Neural cell (in vitro differentiated cells): ENCODE measurements around the gene ANXA2. TPM values are rescaled to one million over a fixed set of nuclear protein-coding genes. Genes with fewer than 3 reads are reported as not detected.
"Not testable (repeated sequence)": the region's sequence is repeated elsewhere in the genome, so short reads cannot be mapped to it uniquely, and the experiment has no call there.

Experiments
- H2AFZ ChIP-seq: fragments of 200-600, 300-800 bp; sonication (generic), shearing (Covaris generic); 2 replicates; pipeline ENCODE4 v1.6.0; 2014; ENCODE audit warnings: low read depth, mild to moderate bottlenecking, antibody characterized with exemption, low read length, moderate library complexity
- H3F3A ChIP-seq: fragments of 200-600 bp; shearing (Covaris generic); 2 replicates; pipeline ENCODE4 v1.6.1; 2016; ENCODE audit warnings: mild to moderate bottlenecking, moderate library complexity, mixed read lengths, antibody characterized with exemption, low read length; ENCODE audit not compliant: insufficient read depth, poor library complexity, severe bottlenecking
- H3K27ac ChIP-seq: fragments of 200-600, 300-800 bp; sonication (generic), shearing (Covaris generic); 2 replicates; pipeline ENCODE4 v1.5.1; 2014; ENCODE audit warnings: mild to moderate bottlenecking, low read length, moderate library complexity
- H3K27me3 ChIP-seq: fragments of 300-800, 200-600 bp; sonication (generic), shearing (Covaris generic); 2 replicates; pipeline ENCODE4 v1.6.0; 2014; ENCODE audit warnings: mild to moderate bottlenecking, low read depth, low read length, moderate library complexity; ENCODE audit not compliant: insufficient read depth
- H3K36me3 ChIP-seq: fragments of 300-800, 200-600 bp; sonication (generic), shearing (Covaris generic); 2 replicates; pipeline ENCODE4 v1.5.1; 2014; ENCODE audit warnings: mild to moderate bottlenecking, antibody characterized with exemption, low read length, moderate library complexity; ENCODE audit not compliant: insufficient read depth
- H3K4me2 ChIP-seq: fragments of 300-800, 200-600 bp; sonication (generic), shearing (Covaris generic); 2 replicates; pipeline ENCODE4 v1.6.0; 2014; ENCODE audit warnings: mild to moderate bottlenecking, low read length
- H3K4me3 ChIP-seq: fragments of 300-800, 200-600 bp; sonication (generic), shearing (Covaris generic); 2 replicates; pipeline ENCODE4 v1.5.1; 2014; ENCODE audit warnings: mild to moderate bottlenecking, low read length, moderate library complexity
- H3K79me2 ChIP-seq: fragments of 200-600 bp; shearing (Covaris generic); replicated peaks from 2 replicates; pipeline ENCODE4 v1.6.0; 2014; ENCODE audit warnings: mild to moderate bottlenecking, low read length, moderate library complexity; ENCODE audit not compliant: insufficient read depth
- H3K9ac ChIP-seq: fragments of 300-800, 200-600 bp; sonication (generic), shearing (Covaris generic); 2 replicates; pipeline ENCODE4 v1.6.1; 2016; ENCODE audit warnings: mild to moderate bottlenecking, low read length, mixed read lengths
- H3K9me2 ChIP-seq: fragments of 200-600 bp; shearing (Covaris generic); 2 replicates; pipeline ENCODE4 v1.6.1; 2016; ENCODE audit warnings: mild to moderate bottlenecking, low read length, mixed read lengths; ENCODE audit not compliant: insufficient read depth
- H3K9me3 ChIP-seq: fragments of 200-600, 300-800 bp; sonication (generic), shearing (Covaris generic); 2 replicates; pipeline ENCODE4 v1.6.1; 2016; ENCODE audit warnings: mild to moderate bottlenecking, mixed run types, low read length, moderate library complexity, mixed read lengths
- H4K20me1 ChIP-seq: fragments of 200-600 bp; shearing (Covaris generic); 2 replicates; pipeline ENCODE4 v1.6.1; 2016; ENCODE audit warnings: mild to moderate bottlenecking, mixed run types; ENCODE audit not compliant: insufficient read depth
- CTCF ChIP-seq: fragments of 450-650 bp; IDR thresholded peaks from 2 replicates; pipeline ENCODE4 v1.5.1; 2014; ENCODE audit warnings: antibody characterized with exemption, mild to moderate bottlenecking, moderate library complexity; ENCODE audit not compliant: poor library complexity, severe bottlenecking
- EP300 ChIP-seq: fragments of 450-650 bp; conservative IDR thresholded peaks from 2 replicates; pipeline ENCODE4 v1.6.1; 2014; ENCODE audit warnings: antibody characterized with exemption, mild to moderate bottlenecking, moderate library complexity; ENCODE audit not compliant: poor library complexity, severe bottlenecking
- EZH2 ChIP-seq: fragments of 200-600, 300-800 bp; shearing (Covaris generic), sonication (generic); IDR thresholded peaks from 2 replicates; pipeline ENCODE4 v1.6.1; 2014; ENCODE audit warnings: antibody characterized with exemption, low read length, borderline replicate concordance, mild to moderate bottlenecking; ENCODE audit not compliant: insufficient read depth, poor library complexity, severe bottlenecking
- MXI1 ChIP-seq: fragments of 450-650 bp; conservative IDR thresholded peaks from 2 replicates; pipeline ENCODE4 v1.6.1; 2014; ENCODE audit warnings: antibody characterized with exemption, mild to moderate bottlenecking; ENCODE audit not compliant: poor library complexity, severe bottlenecking
- POLR2AphosphoS5 ChIP-seq: IDR thresholded peaks from 2 replicates; pipeline ENCODE4 v1.6.1; 2012
- RAD21 ChIP-seq: fragments of 450-650 bp; conservative IDR thresholded peaks from 2 replicates; pipeline ENCODE4 v1.6.1; 2014; ENCODE audit warnings: antibody characterized with exemption, mild to moderate bottlenecking, moderate library complexity
- TAF1 ChIP-seq: IDR thresholded peaks from 2 replicates; pipeline ENCODE4 v1.6.1; 2012; ENCODE audit warnings: low read depth
- polyA plus RNA-seq: library from polyadenylated mRNA; depleted of rRNA; stranded (reverse); fragments of >200 nt; gene quantifications from 2 replicates; pipeline ENCODE4 v1.2.3, GENCODE V29; 2014
- TF ChIP-seq, protein P1 (sequence below): IDR thresholded peaks from 2 replicates; pipeline ENCODE4 v1.6.1; 2012; ENCODE audit warnings: borderline replicate concordance

ANXA2 gene
- polyA plus RNA-seq, 1 donor from 2014 or later = 6.2 TPM

DNA sequence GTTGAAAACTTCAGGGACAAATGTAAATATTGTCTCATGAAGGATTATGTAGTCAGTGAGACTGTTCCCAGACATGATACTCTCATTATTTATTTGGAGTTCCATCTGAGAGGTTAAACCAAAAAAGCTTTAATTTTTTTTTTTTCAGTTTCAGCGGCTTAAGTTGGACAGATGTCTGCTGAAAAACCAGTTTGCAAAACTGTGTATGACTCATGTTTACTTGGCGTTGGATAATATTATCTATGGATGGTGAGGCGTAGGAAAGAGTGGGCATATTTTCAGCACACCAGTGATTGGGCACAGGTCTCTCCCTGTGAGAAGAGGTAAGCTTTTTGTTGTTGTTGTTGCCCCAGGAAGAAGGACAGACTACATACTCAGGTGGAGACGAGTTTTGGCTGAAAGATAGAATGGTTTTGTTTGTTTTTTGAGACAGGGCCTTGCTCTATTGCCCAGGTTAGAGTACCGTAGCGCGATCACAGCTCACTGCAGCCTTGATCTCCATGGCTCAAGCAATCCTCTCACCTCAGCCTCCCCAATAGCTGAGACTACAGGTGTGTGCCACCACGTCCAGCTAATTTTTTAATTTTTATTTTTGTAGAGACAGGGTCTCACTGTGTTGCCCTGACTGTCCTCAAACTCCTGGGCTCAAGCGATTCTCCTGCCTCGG, 16.4 kb upstream of the ANXA2 start:
- no peaks in the 10 kb centered on the region for H3K9me3 ChIP-seq
- H3K9me2 ChIP-seq = no peaks in the 10 kb centered on the region
- no peak overlapping the region for H3K27ac ChIP-seq
- no peak overlapping the region for H3K4me2 ChIP-seq
- no peaks in the 10 kb centered on the region for H3F3A ChIP-seq
- H2AFZ ChIP-seq = no peak overlapping the region
- no peaks in the 10 kb centered on the region for H3K36me3 ChIP-seq
- H3K9ac ChIP-seq = no peak overlapping the region
- H3K79me2 ChIP-seq = no peaks in the 10 kb centered on the region
- no peaks in the 10 kb centered on the region for H4K20me1 ChIP-seq
- TF ChIP-seq, protein P1, sequence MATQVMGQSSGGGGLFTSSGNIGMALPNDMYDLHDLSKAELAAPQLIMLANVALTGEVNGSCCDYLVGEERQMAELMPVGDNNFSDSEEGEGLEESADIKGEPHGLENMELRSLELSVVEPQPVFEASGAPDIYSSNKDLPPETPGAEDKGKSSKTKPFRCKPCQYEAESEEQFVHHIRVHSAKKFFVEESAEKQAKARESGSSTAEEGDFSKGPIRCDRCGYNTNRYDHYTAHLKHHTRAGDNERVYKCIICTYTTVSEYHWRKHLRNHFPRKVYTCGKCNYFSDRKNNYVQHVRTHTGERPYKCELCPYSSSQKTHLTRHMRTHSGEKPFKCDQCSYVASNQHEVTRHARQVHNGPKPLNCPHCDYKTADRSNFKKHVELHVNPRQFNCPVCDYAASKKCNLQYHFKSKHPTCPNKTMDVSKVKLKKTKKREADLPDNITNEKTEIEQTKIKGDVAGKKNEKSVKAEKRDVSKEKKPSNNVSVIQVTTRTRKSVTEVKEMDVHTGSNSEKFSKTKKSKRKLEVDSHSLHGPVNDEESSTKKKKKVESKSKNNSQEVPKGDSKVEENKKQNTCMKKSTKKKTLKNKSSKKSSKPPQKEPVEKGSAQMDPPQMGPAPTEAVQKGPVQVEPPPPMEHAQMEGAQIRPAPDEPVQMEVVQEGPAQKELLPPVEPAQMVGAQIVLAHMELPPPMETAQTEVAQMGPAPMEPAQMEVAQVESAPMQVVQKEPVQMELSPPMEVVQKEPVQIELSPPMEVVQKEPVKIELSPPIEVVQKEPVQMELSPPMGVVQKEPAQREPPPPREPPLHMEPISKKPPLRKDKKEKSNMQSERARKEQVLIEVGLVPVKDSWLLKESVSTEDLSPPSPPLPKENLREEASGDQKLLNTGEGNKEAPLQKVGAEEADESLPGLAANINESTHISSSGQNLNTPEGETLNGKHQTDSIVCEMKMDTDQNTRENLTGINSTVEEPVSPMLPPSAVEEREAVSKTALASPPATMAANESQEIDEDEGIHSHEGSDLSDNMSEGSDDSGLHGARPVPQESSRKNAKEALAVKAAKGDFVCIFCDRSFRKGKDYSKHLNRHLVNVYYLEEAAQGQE = no peak
- TF ChIP-seq EZH2 (no peak), TAF1 (no peak), CTCF (no peak), RAD21 (no peak), EP300 (no peak), POLR2AphosphoS5 (no peak)
- no peak overlapping the region for H3K4me3 ChIP-seq
- H3K27me3 ChIP-seq = no peaks in the 10 kb centered on the region

GRCh38 chr15:60413231-60413824, 15.5 kb upstream of the ANXA2 start:
- no peak overlapping the region for H3K4me2 ChIP-seq
- H4K20me1 ChIP-seq = no peaks in the 10 kb centered on the region
- TF ChIP-seq TAF1 = no peak
- no peak for TF ChIP-seq RAD21
- no peak for TF ChIP-seq POLR2AphosphoS5
- TF ChIP-seq MXI1 = no peak
- no peaks in the 10 kb centered on the region for H3K27me3 ChIP-seq
- H3K4me3 ChIP-seq = no peak overlapping the region
- no peak overlapping the region for H3K9ac ChIP-seq
- H2AFZ ChIP-seq = no peak overlapping the region
- no peaks in the 10 kb centered on the region for H3K36me3 ChIP-seq
- no peaks in the 10 kb centered on the region for H3K9me2 ChIP-seq
- no peaks in the 10 kb centered on the region for H3K9me3 ChIP-seq
- no peaks in the 10 kb centered on the region for H3K79me2 ChIP-seq
- H3F3A ChIP-seq = no peaks in the 10 kb centered on the region
- H3K27ac ChIP-seq = no peak overlapping the region

GRCh38 chr15:60412807-60413206, 15.0 kb upstream of the ANXA2 start:
- not testable (repeated sequence) for H3F3A ChIP-seq, H2AFZ ChIP-seq, H3K36me3 ChIP-seq, H4K20me1 ChIP-seq, H3K4me2 ChIP-seq, H3K9me2 ChIP-seq, H3K27ac ChIP-seq, H3K27me3 ChIP-seq, H3K9ac ChIP-seq, H3K9me3 ChIP-seq, H3K79me2 ChIP-seq, H3K4me3 ChIP-seq
